Measurements from ENCODE around the gene PIGS.

DNA sequence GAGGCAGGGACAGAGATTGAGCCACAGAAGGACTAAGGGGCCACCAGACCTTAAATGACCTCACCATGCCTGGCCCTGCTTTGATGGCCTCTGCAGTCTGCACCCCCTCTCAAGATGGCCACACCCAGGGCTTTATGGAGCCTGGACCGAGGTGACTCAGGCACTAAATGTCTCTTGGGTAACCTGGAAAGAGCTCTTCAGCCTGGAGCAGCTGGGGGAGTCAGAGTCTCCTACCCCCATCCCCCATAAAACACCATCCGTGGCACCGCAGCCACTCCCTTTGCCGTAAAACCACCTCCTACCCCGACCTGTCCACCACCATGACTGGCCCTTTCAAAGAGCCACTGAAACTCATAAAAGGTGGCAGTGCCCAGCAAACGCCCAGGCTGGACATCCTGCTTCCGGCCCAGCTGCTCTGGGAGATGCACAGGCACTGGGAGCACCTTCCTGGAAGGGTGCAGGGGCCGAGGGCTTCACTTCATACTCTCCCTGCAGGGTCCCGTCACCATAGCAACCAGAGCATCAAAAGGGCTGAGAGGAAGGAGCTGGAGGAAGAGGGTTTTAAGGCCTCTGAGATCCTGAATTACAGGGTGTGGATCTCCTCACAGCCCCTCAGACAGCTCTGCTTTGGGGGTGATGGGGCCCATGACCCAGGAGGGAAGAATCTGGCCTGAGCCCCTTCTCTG is 42.9 kb downstream of the PIGS start:
- TF ChIP-seq ZNF165 (CRISPR knock-in tag; IDR thresholded peaks at IDR 0.05; ENCODE audit: borderline replicate concordance) (no peak), SIN3B (IDR thresholded peaks at IDR 0.05; ENCODE audit: low read depth) (no peak), ETV6 (IDR thresholded peaks at IDR 0.05; ENCODE audit: borderline replicate concordance in 1 of 2, low read depth in 2 of 2, low read length in 1 of 2) (no peak), ETV6 (CRISPR knock-in tag; IDR thresholded peaks at IDR 0.05; ENCODE audit: borderline replicate concordance) (no peak), TEAD4 (IDR thresholded peaks at IDR 0.05; ENCODE audit: low read length) (no peak), TEAD4 (CRISPR knock-in tag; IDR thresholded peaks at IDR 0.05; ENCODE audit: borderline replicate concordance) (no peak), POLR2A (conservative IDR thresholded peaks at IDR 0.05) (no peak), RAD21 (CRISPR knock-in tag; conservative IDR thresholded peaks at IDR 0.05 in 1 of 2, IDR thresholded peaks at IDR 0.05 in 1 of 2) (no peak), EZH2 (IDR thresholded peaks at IDR 0.05; ENCODE audit: borderline replicate concordance, low read depth, low read length) (no peak), KDM1A (IDR thresholded peaks at IDR 0.05) (no peak), TAF1 (IDR thresholded peaks at IDR 0.05; ENCODE audit: control insufficient read depth, extremely low read depth, insufficient read depth, low read length, severe bottlenecking) (no peak)
- TF ChIP-seq, protein P1, sequence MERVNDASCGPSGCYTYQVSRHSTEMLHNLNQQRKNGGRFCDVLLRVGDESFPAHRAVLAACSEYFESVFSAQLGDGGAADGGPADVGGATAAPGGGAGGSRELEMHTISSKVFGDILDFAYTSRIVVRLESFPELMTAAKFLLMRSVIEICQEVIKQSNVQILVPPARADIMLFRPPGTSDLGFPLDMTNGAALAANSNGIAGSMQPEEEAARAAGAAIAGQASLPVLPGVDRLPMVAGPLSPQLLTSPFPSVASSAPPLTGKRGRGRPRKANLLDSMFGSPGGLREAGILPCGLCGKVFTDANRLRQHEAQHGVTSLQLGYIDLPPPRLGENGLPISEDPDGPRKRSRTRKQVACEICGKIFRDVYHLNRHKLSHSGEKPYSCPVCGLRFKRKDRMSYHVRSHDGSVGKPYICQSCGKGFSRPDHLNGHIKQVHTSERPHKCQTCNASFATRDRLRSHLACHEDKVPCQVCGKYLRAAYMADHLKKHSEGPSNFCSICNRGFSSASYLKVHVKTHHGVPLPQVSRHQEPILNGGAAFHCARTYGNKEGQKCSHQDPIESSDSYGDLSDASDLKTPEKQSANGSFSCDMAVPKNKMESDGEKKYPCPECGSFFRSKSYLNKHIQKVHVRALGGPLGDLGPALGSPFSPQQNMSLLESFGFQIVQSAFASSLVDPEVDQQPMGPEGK (CRISPR knock-in tag; IDR thresholded peaks at IDR 0.05; ENCODE audit: borderline replicate concordance), result no peak
- TF ChIP-seq, protein P2, sequence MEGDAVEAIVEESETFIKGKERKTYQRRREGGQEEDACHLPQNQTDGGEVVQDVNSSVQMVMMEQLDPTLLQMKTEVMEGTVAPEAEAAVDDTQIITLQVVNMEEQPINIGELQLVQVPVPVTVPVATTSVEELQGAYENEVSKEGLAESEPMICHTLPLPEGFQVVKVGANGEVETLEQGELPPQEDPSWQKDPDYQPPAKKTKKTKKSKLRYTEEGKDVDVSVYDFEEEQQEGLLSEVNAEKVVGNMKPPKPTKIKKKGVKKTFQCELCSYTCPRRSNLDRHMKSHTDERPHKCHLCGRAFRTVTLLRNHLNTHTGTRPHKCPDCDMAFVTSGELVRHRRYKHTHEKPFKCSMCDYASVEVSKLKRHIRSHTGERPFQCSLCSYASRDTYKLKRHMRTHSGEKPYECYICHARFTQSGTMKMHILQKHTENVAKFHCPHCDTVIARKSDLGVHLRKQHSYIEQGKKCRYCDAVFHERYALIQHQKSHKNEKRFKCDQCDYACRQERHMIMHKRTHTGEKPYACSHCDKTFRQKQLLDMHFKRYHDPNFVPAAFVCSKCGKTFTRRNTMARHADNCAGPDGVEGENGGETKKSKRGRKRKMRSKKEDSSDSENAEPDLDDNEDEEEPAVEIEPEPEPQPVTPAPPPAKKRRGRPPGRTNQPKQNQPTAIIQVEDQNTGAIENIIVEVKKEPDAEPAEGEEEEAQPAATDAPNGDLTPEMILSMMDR (IDR thresholded peaks at IDR 0.05 in 2 of 3, conservative IDR thresholded peaks at IDR 0.05 in 1 of 3; ENCODE audit: insufficient read depth in 2 of 3, low read depth in 1 of 3, low read length in 3 of 3), result no peak
- TF ChIP-seq, protein P3, sequence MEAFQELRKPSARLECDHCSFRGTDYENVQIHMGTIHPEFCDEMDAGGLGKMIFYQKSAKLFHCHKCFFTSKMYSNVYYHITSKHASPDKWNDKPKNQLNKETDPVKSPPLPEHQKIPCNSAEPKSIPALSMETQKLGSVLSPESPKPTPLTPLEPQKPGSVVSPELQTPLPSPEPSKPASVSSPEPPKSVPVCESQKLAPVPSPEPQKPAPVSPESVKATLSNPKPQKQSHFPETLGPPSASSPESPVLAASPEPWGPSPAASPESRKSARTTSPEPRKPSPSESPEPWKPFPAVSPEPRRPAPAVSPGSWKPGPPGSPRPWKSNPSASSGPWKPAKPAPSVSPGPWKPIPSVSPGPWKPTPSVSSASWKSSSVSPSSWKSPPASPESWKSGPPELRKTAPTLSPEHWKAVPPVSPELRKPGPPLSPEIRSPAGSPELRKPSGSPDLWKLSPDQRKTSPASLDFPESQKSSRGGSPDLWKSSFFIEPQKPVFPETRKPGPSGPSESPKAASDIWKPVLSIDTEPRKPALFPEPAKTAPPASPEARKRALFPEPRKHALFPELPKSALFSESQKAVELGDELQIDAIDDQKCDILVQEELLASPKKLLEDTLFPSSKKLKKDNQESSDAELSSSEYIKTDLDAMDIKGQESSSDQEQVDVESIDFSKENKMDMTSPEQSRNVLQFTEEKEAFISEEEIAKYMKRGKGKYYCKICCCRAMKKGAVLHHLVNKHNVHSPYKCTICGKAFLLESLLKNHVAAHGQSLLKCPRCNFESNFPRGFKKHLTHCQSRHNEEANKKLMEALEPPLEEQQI (IDR thresholded peaks at IDR 0.05), result no peak
- TF ChIP-seq, protein P4, sequence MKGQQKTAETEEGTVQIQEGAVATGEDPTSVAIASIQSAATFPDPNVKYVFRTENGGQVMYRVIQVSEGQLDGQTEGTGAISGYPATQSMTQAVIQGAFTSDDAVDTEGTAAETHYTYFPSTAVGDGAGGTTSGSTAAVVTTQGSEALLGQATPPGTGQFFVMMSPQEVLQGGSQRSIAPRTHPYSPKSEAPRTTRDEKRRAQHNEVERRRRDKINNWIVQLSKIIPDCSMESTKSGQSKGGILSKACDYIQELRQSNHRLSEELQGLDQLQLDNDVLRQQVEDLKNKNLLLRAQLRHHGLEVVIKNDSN (CRISPR knock-in tag; IDR thresholded peaks at IDR 0.05), result no peak
